Measurements from ENCODE around the gene THRB.

- no peak for TF ChIP-seq CTCF (IDR thresholded peaks at IDR 0.05)
- no peak for TF ChIP-seq EP300 (IDR thresholded peaks at IDR 0.05)
- TF ChIP-seq POLR2A (IDR thresholded peaks at IDR 0.05), result no peak
- no peak for TF ChIP-seq POLR2AphosphoS5 (IDR thresholded peaks at IDR 0.05)
Observed at GRCh38 chr3:24157106-24157505, 337.5 kb downstream of the THRB start.

Data from upper lobe of left lung (tissue), 4 donors.